WTC11 (cell line): ENCODE measurements around the gene RYR1. TPM values are rescaled to one million over a fixed set of nuclear protein-coding genes. Genes with fewer than 3 reads are reported as not detected.

Experiments
- ATAC-seq: fragments of 200-7000 bp; cut with Tn5 transposase; 2 replicates; pipeline ENCODE4 v1.10.0; 2021; ENCODE audit warnings: mild to moderate bottlenecking, moderate library complexity
- CTCF ChIA-PET: fragments of 300-600 bp; sonication (Branson Sonifier 250); formaldehyde crosslinking; loops from one replicate; lab custom pipeline; 2021; ENCODE audit warnings: antibody characterized with exemption; lab: Charles Lee
- POLR2A ChIA-PET: fragments of 350-600 bp; sonication (Branson Sonifier 250); formaldehyde crosslinking; loops from one replicate; lab custom pipeline; 2021; ENCODE audit warnings: antibody characterized with exemption; lab: Charles Lee
- DNase-seq: peaks from one replicate; pipeline ENCODE4 v3.0.0; 2021; ENCODE audit warnings: low spot score
- H3K27ac Mint-ChIP-seq: 2 replicates; pipeline ENCODE4 v1.8.0; 2021; ENCODE audit warnings: mixed read lengths
- H3K27me3 Mint-ChIP-seq: 2 replicates; pipeline ENCODE4 v1.8.0; 2021; ENCODE audit warnings: low read depth, mild to moderate bottlenecking, moderate library complexity, mixed read lengths
- H3K36me3 Mint-ChIP-seq: 2 replicates; pipeline ENCODE4 v1.8.0; 2021; ENCODE audit warnings: mixed read lengths
- H3K4me1 Mint-ChIP-seq: 2 replicates; pipeline ENCODE4 v1.8.0; 2022; ENCODE audit warnings: mixed read lengths
- H3K4me3 Mint-ChIP-seq: 2 replicates; pipeline ENCODE4 v1.8.0; 2021; ENCODE audit warnings: mild to moderate bottlenecking, moderate library complexity, mixed read lengths
- H3K9me3 Mint-ChIP-seq: 2 replicates; pipeline ENCODE4 v1.8.0; 2021; ENCODE audit warnings: mixed read lengths
- AR ChIP-seq: fragments of 250-450 bp; sonication (Bioruptor Pico); IDR thresholded peaks from 2 replicates; pipeline ENCODE4 v1.9.0; 2021; ENCODE audit warnings: mild to moderate bottlenecking
- ATF2 ChIP-seq: sonication (generic); formaldehyde crosslinking; IDR thresholded peaks from 2 replicates; pipeline ENCODE4 v1.8.1; 2022; ENCODE audit warnings: low read depth, missing genetic modification reagents, borderline replicate concordance
- E2F5 ChIP-seq: sonication (generic); formaldehyde crosslinking; IDR thresholded peaks from 2 replicates; pipeline ENCODE4 v1.8.1; 2022; ENCODE audit warnings: mild to moderate bottlenecking, moderate library complexity, missing genetic modification reagents
- ESRRA ChIP-seq: sonication (generic); formaldehyde crosslinking; IDR thresholded peaks from 2 replicates; pipeline ENCODE4 v1.8.1; 2022; ENCODE audit warnings: mild to moderate bottlenecking, missing genetic modification reagents, borderline replicate concordance
- FOXP1 ChIP-seq: sonication (generic); formaldehyde crosslinking; IDR thresholded peaks from 2 replicates; pipeline ENCODE4 v1.8.0; 2022; ENCODE audit warnings: missing genetic modification reagents, mild to moderate bottlenecking, moderate library complexity, borderline replicate concordance
- GTF2I ChIP-seq: fragments of 250-450 bp; sonication (Bioruptor Pico); conservative IDR thresholded peaks from 2 replicates; pipeline ENCODE4 v1.4.0; 2021; ENCODE audit warnings: mild to moderate bottlenecking
- HMGA2 ChIP-seq: fragments of 250-450 bp; sonication (Bioruptor Pico); IDR thresholded peaks from 2 replicates; pipeline ENCODE4 v1.4.0; 2021; ENCODE audit warnings: mild to moderate bottlenecking, moderate library complexity
- MLX ChIP-seq: sonication (generic); formaldehyde crosslinking; IDR thresholded peaks from 2 replicates; pipeline ENCODE4 v1.8.1; 2023; ENCODE audit warnings: mild to moderate bottlenecking, missing genetic modification reagents, moderate library complexity
- MYBL2 ChIP-seq: sonication (generic); formaldehyde crosslinking; IDR thresholded peaks from 2 replicates; pipeline ENCODE4 v1.8.1; 2023; ENCODE audit warnings: mild to moderate bottlenecking, moderate library complexity, missing genetic modification reagents
- NFE2L1 ChIP-seq: sonication (generic); formaldehyde crosslinking; IDR thresholded peaks from 2 replicates; pipeline ENCODE4 v1.8.1; 2023; ENCODE audit warnings: missing genetic modification reagents
- NR2C2 ChIP-seq: sonication (generic); formaldehyde crosslinking; IDR thresholded peaks from 2 replicates; pipeline ENCODE4 v1.8.0; 2022; ENCODE audit warnings: mild to moderate bottlenecking, missing genetic modification reagents
- OVOL2 ChIP-seq: fragments of 250-450 bp; sonication (Bioruptor Pico); IDR thresholded peaks from 2 replicates; pipeline ENCODE4 v1.9.0; 2021; ENCODE audit warnings: mild to moderate bottlenecking, borderline replicate concordance
- PREB ChIP-seq: sonication (generic); formaldehyde crosslinking; IDR thresholded peaks from 2 replicates; pipeline ENCODE4 v1.8.1; 2022; ENCODE audit warnings: mild to moderate bottlenecking, missing genetic modification reagents, moderate library complexity, borderline replicate concordance
- PRRX2 ChIP-seq: fragments of 250-450 bp; sonication (Bioruptor Pico); IDR thresholded peaks from 2 replicates; pipeline ENCODE4 v1.8.0; 2021; ENCODE audit warnings: mild to moderate bottlenecking
- TEAD1 ChIP-seq: sonication (generic); formaldehyde crosslinking; IDR thresholded peaks from 2 replicates; pipeline ENCODE4 v1.8.0; 2022; ENCODE audit warnings: mild to moderate bottlenecking, missing genetic modification reagents
- TEAD4 ChIP-seq: sonication (generic); formaldehyde crosslinking; IDR thresholded peaks from 2 replicates; pipeline ENCODE4 v1.8.0; 2022; ENCODE audit warnings: mild to moderate bottlenecking, missing genetic modification reagents
- total RNA-seq: library from RNA; stranded (reverse); gene quantifications from 3 replicates; pipeline ENCODE4 v1.2.3, GENCODE V29; 2021

RYR1 gene
- total RNA-seq, 1 experiment from 2014 or later: 24.2 TPM

GRCh38 chr19:38395381-38396114, 37.9 kb upstream of the RYR1 start:
- no peaks in the 10 kb centered on the region for H3K9me3 Mint-ChIP-seq
- no peak for ATAC-seq
- H3K4me3 Mint-ChIP-seq: peak overlapping the region; percentile 66
- no peak for TF ChIP-seq GTF2I
- no peak for TF ChIP-seq TEAD4 (CRISPR knock-in tag)
- TF ChIP-seq PREB (CRISPR knock-in tag): no peak
- no peak for TF ChIP-seq NR2C2 (CRISPR knock-in tag)
- TF ChIP-seq PRRX2 (CRISPR knock-in tag): no peak
- TF ChIP-seq, all 79 proteins: peak for 0
- H3K27ac Mint-ChIP-seq: no peak overlapping the region
- DNase-seq: no peak
- peaks cover 55% of the 10 kb centered on the region for H3K27me3 Mint-ChIP-seq
- H3K4me1 Mint-ChIP-seq: peaks cover 25% of the 10 kb centered on the region
- ChIA-PET CTCF (interaction anchor here (0.9 to 1.8 kb wide), 3 partner anchors 11 to 241 kb away, joined by 5 read pairs; partner anchors contain the start of gene PSMD8), POLR2A (no interaction called here)
- peaks cover 30% of the 10 kb centered on the region for H3K36me3 Mint-ChIP-seq

- DNase-seq (no peak), ATAC-seq (no peak)
- H3K9me3 Mint-ChIP-seq: no peaks in the 10 kb centered on the region
- TF ChIP-seq ESRRA (CRISPR knock-in tag) (no peak), ATF2 (CRISPR knock-in tag) (no peak), OVOL2 (CRISPR knock-in tag) (no peak), FOXP1 (CRISPR knock-in tag) (no peak), MYBL2 (CRISPR knock-in tag) (no peak), AR (CRISPR knock-in tag) (no peak), NFE2L1 (CRISPR knock-in tag) (no peak), MLX (CRISPR knock-in tag) (no peak), TEAD1 (CRISPR knock-in tag) (no peak), HMGA2 (CRISPR knock-in tag) (no peak), E2F5 (CRISPR knock-in tag) (no peak)
- H3K27ac Mint-ChIP-seq: no peak overlapping the region
- peaks cover 9% of the 10 kb centered on the region for H3K4me1 Mint-ChIP-seq
- H3K36me3 Mint-ChIP-seq: peaks cover 6% of the 10 kb centered on the region; the same call in 1 of the 2 replicates
- H3K27me3 Mint-ChIP-seq: peaks cover 79% of the 10 kb centered on the region
- CTCF ChIA-PET: interaction anchor here (0.6 kb wide), 1 partner anchor 107 kb away, joined by 4 read pairs; no protein-coding TSS in a partner anchor
- POLR2A ChIA-PET: no interaction called here
- no peak overlapping the region for H3K4me3 Mint-ChIP-seq
Measured at GRCh38 chr19:38399081-38399480, 34.4 kb upstream of the RYR1 start.
